HEK293 (cell line): Measurements from ENCODE around the gene MLKL.

Experiments used
- BCL11A ChIP-seq: fragments of 450-650 bp; formaldehyde crosslinking; IDR thresholded peaks from 2 replicates; pipeline ENCODE4 v1.5.1; 2016; ENCODE audit warnings: low read depth, missing biosample characterization, missing genetic modification characterization
- ELK4 ChIP-seq: IDR thresholded peaks from 2 replicates; pipeline ENCODE4 v1.6.1; 2011; ENCODE audit warnings: mild to moderate bottlenecking, low read depth, low read length, borderline replicate concordance
- GFI1B ChIP-seq: fragments of 450-650 bp; formaldehyde crosslinking; IDR thresholded peaks from 2 replicates; pipeline ENCODE4 v1.5.1; 2016; ENCODE audit warnings: missing biosample characterization, missing genetic modification characterization
- GLIS1 ChIP-seq: fragments of 450-650 bp; formaldehyde crosslinking; IDR thresholded peaks from 2 replicates; pipeline ENCODE4 v1.5.1; 2016; ENCODE audit warnings: missing biosample characterization, missing genetic modification characterization
- HOXA7 ChIP-seq: sonication (generic); formaldehyde crosslinking; IDR thresholded peaks from 2 replicates; pipeline ENCODE4 v1.8.1; 2022; ENCODE audit warnings: missing genetic modification reagents, borderline replicate concordance
- HOXC10 ChIP-seq: sonication (generic); formaldehyde crosslinking; IDR thresholded peaks from 2 replicates; pipeline ENCODE4 v1.8.1; 2023; ENCODE audit warnings: mild to moderate bottlenecking, missing genetic modification reagents
- KLF7 ChIP-seq: fragments of 450-650 bp; formaldehyde crosslinking; IDR thresholded peaks from 2 replicates; pipeline ENCODE4 v1.5.1; 2016; ENCODE audit warnings: missing biosample characterization, missing genetic modification characterization, borderline replicate concordance
- KLF9 ChIP-seq: fragments of 450-650 bp; formaldehyde crosslinking; IDR thresholded peaks from 2 replicates; pipeline ENCODE4 v1.5.1; 2016; ENCODE audit warnings: missing biosample characterization, missing genetic modification characterization, low read depth
- MEIS1 ChIP-seq: sonication (generic); formaldehyde crosslinking; IDR thresholded peaks from 2 replicates; pipeline ENCODE4 v1.8.1; 2022; ENCODE audit warnings: missing genetic modification reagents, mild to moderate bottlenecking, borderline replicate concordance
- MZF1 ChIP-seq: fragments of 450-650 bp; formaldehyde crosslinking; IDR thresholded peaks from 2 replicates; pipeline ENCODE4 v1.5.1; 2017; ENCODE audit warnings: missing biosample characterization, missing genetic modification characterization, borderline replicate concordance
- PRDM1 ChIP-seq: fragments of 450-650 bp; formaldehyde crosslinking; IDR thresholded peaks from 2 replicates; pipeline ENCODE4; 2016; ENCODE audit warnings: missing biosample characterization, missing genetic modification characterization
- REPIN1 ChIP-seq: fragments of 450-650 bp; formaldehyde crosslinking; IDR thresholded peaks from 2 replicates; pipeline ENCODE4 v1.5.1; 2017; ENCODE audit warnings: missing biosample characterization, missing genetic modification characterization, low read depth
- SCRT2 ChIP-seq: fragments of 450-650 bp; formaldehyde crosslinking; IDR thresholded peaks from 2 replicates; pipeline ENCODE4 v1.5.1; 2016; ENCODE audit warnings: missing biosample characterization, missing genetic modification characterization
- YY2 ChIP-seq: fragments of 450-650 bp; formaldehyde crosslinking; IDR thresholded peaks from 2 replicates; pipeline ENCODE4 v1.5.1; 2016; ENCODE audit warnings: missing biosample characterization, missing genetic modification characterization
- ZBTB49 ChIP-seq: fragments of 450-650 bp; formaldehyde crosslinking; IDR thresholded peaks from 2 replicates; pipeline ENCODE4 v1.5.1; 2016; ENCODE audit warnings: missing biosample characterization, missing genetic modification characterization, low read depth
- ZBTB8A ChIP-seq: fragments of 450-650 bp; formaldehyde crosslinking; IDR thresholded peaks from 2 replicates; pipeline ENCODE4 v1.5.1; 2016; ENCODE audit warnings: missing biosample characterization, missing genetic modification characterization
- ZEB2 ChIP-seq: fragments of 450-650 bp; formaldehyde crosslinking; IDR thresholded peaks from 2 replicates; pipeline ENCODE4 v1.5.1; 2016; ENCODE audit warnings: missing biosample characterization, missing genetic modification characterization
- ZFP3 ChIP-seq: fragments of 450-650 bp; formaldehyde crosslinking; IDR thresholded peaks from 2 replicates; pipeline ENCODE4 v1.5.1; 2016; ENCODE audit warnings: low read depth, missing biosample characterization, missing genetic modification characterization
- ZFP37 ChIP-seq: fragments of 450-650 bp; formaldehyde crosslinking; IDR thresholded peaks from 2 replicates; pipeline ENCODE4 v1.5.1; 2016; ENCODE audit warnings: missing biosample characterization, missing genetic modification characterization
- ZNF114 ChIP-seq: fragments of 450-650 bp; formaldehyde crosslinking; IDR thresholded peaks from 2 replicates; pipeline ENCODE4 v1.5.0; 2017; ENCODE audit warnings: missing biosample characterization, missing genetic modification characterization
- ZNF133 ChIP-seq: fragments of 450-650 bp; formaldehyde crosslinking; IDR thresholded peaks from 2 replicates; pipeline ENCODE4 v1.5.1; 2016; ENCODE audit warnings: missing biosample characterization, missing genetic modification characterization
- ZNF138 ChIP-seq: fragments of 450-650 bp; formaldehyde crosslinking; IDR thresholded peaks from 2 replicates; pipeline ENCODE4 v1.5.1; 2016; ENCODE audit warnings: missing biosample characterization, missing genetic modification characterization, borderline replicate concordance
- ZNF155 ChIP-seq: fragments of 450-650 bp; formaldehyde crosslinking; IDR thresholded peaks from 2 replicates; pipeline ENCODE4 v1.5.1; 2016; ENCODE audit warnings: missing biosample characterization, missing genetic modification characterization
- ZNF16 ChIP-seq: fragments of 450-650 bp; formaldehyde crosslinking; IDR thresholded peaks from 2 replicates; pipeline ENCODE4 v1.5.1; 2016; ENCODE audit warnings: low read depth, missing biosample characterization, missing genetic modification characterization
- ZNF184 ChIP-seq: fragments of 450-650 bp; IDR thresholded peaks from 2 replicates; pipeline ENCODE4 v1.5.1; 2018; ENCODE audit warnings: missing biosample characterization, mild to moderate bottlenecking, missing genetic modification characterization
- ZNF19 ChIP-seq: fragments of 450-650 bp; formaldehyde crosslinking; IDR thresholded peaks from 2 replicates; pipeline ENCODE4; 2016; ENCODE audit warnings: missing biosample characterization, missing genetic modification characterization, low read depth
- ZNF214 ChIP-seq: fragments of 450-650 bp; formaldehyde crosslinking; IDR thresholded peaks from 2 replicates; pipeline ENCODE4 v1.5.1; 2017; ENCODE audit warnings: missing biosample characterization, mild to moderate bottlenecking, missing genetic modification characterization, borderline replicate concordance
- ZNF221 ChIP-seq: fragments of 450-650 bp; formaldehyde crosslinking; IDR thresholded peaks from 2 replicates; pipeline ENCODE4 v1.5.1; 2017; ENCODE audit warnings: missing biosample characterization, missing genetic modification characterization, borderline replicate concordance
- ZNF223 ChIP-seq: fragments of 450-650 bp; formaldehyde crosslinking; IDR thresholded peaks from 2 replicates; pipeline ENCODE4 v1.5.1; 2016; ENCODE audit warnings: missing biosample characterization, missing genetic modification characterization
- ZNF302 ChIP-seq: fragments of 450-650 bp; formaldehyde crosslinking; IDR thresholded peaks from 2 replicates; pipeline ENCODE4 v1.5.1; 2016; ENCODE audit warnings: missing biosample characterization, missing genetic modification characterization, low read depth
- ZNF354C ChIP-seq: fragments of 450-650 bp; formaldehyde crosslinking; IDR thresholded peaks from 2 replicates; pipeline ENCODE4 v1.5.1; 2016; ENCODE audit warnings: missing biosample characterization, missing genetic modification characterization, low read depth, borderline replicate concordance
- ZNF416 ChIP-seq: fragments of 450-650 bp; formaldehyde crosslinking; IDR thresholded peaks from 2 replicates; pipeline ENCODE4 v1.5.1; 2016; ENCODE audit warnings: missing biosample characterization, missing genetic modification characterization
- ZNF610 ChIP-seq: fragments of 450-650 bp; formaldehyde crosslinking; IDR thresholded peaks from 2 replicates; pipeline ENCODE4 v1.5.1; 2016; ENCODE audit warnings: missing biosample characterization, missing genetic modification characterization, borderline replicate concordance
- ZNF654 ChIP-seq: fragments of 450-650 bp; formaldehyde crosslinking; IDR thresholded peaks from 2 replicates; pipeline ENCODE4 v1.5.1; 2016; ENCODE audit warnings: low read depth, missing biosample characterization, missing genetic modification characterization
- ZNF664 ChIP-seq: fragments of 450-650 bp; formaldehyde crosslinking; IDR thresholded peaks from 2 replicates; pipeline ENCODE4 v1.5.1; 2016; ENCODE audit warnings: missing biosample characterization, missing genetic modification characterization
- ZNF670 ChIP-seq: fragments of 450-650 bp; formaldehyde crosslinking; IDR thresholded peaks from 2 replicates; pipeline ENCODE4 v1.5.1; 2016; ENCODE audit warnings: missing biosample characterization, missing genetic modification characterization, low read depth
- ZNF707 ChIP-seq: fragments of 450-650 bp; formaldehyde crosslinking; IDR thresholded peaks from 2 replicates; pipeline ENCODE4 v1.5.1; 2016; ENCODE audit warnings: missing biosample characterization, missing genetic modification characterization
- ZNF768 ChIP-seq: fragments of 450-650 bp; formaldehyde crosslinking; IDR thresholded peaks from 2 replicates; pipeline ENCODE4 v1.5.1; 2018; ENCODE audit warnings: missing biosample characterization, mild to moderate bottlenecking, missing genetic modification characterization
- ZNF776 ChIP-seq: fragments of 450-650 bp; formaldehyde crosslinking; IDR thresholded peaks from 2 replicates; pipeline ENCODE4 v1.5.0; 2017; ENCODE audit warnings: missing biosample characterization, missing genetic modification characterization, borderline replicate concordance
- ZNF830 ChIP-seq: fragments of 450-650 bp; IDR thresholded peaks from 2 replicates; pipeline ENCODE4 v1.5.0; 2018; ENCODE audit warnings: missing biosample characterization, missing genetic modification characterization, low read depth, mild to moderate bottlenecking, moderate library complexity

The MLKL gene

GRCh38 chr16:74743668-74744299, 43.1 kb upstream of the MLKL start (continued):
- TF ChIP-seq ZNF302 (tag by site-specific recombination) (no peak), ZNF133 (tag by site-specific recombination) (no peak), ZNF155 (tag by site-specific recombination) (no peak), ZNF654 (tag by site-specific recombination) (no peak), ZNF610 (tag by site-specific recombination) (0 out of 2 replicates have a peak, but pooled peaks have one; percentile 38), ELK4 (no peak), ZNF830 (no peak), HOXC10 (CRISPR knock-in tag) (no peak), GFI1B (tag by site-specific recombination) (no peak), ZNF768 (tag by site-specific recombination) (no peak), PRDM1 (tag by site-specific recombination) (peak; percentile 60; the same call in 1 of the 2 replicates), MEIS1 (CRISPR knock-in tag) (no peak), ZFP3 (tag by site-specific recombination) (no peak), ZFP37 (tag by site-specific recombination) (peak; percentile 68), KLF9 (peak; percentile 97), ZNF214 (tag by site-specific recombination) (no peak), GLIS1 (tag by site-specific recombination) (peak; percentile 69), ZNF223 (no peak), ZNF707 (tag by site-specific recombination) (no peak), ZNF221 (tag by site-specific recombination) (no peak), ZNF776 (no peak), ZBTB8A (tag by site-specific recombination) (peak; percentile 37; the same call in 1 of the 2 replicates), ZNF184 (tag by site-specific recombination) (peak; percentile 18; the same call in 1 of the 2 replicates), BCL11A (tag by site-specific recombination) (no peak), ZNF670 (tag by site-specific recombination) (no peak), ZNF114 (tag by site-specific recombination) (no peak), ZNF416 (tag by site-specific recombination) (no peak), HOXA7 (CRISPR knock-in tag) (no peak), ZNF19 (tag by site-specific recombination) (peak; percentile 68; the same call in 1 of the 2 replicates), KLF7 (peak; percentile 62; the same call in 1 of the 2 replicates), REPIN1 (tag by site-specific recombination) (peak; percentile 84; the same call in 1 of the 2 replicates), YY2 (no peak; the same call in 1 of the 2 replicates), ZNF16 (tag by site-specific recombination) (no peak), ZNF354C (tag by site-specific recombination) (no peak), ZBTB49 (no peak), ZNF664 (tag by site-specific recombination) (peak; percentile 43; the same call in 1 of the 2 replicates), MZF1 (peak; percentile 34; the same call in 1 of the 2 replicates), ZNF138 (tag by site-specific recombination) (no peak), ZEB2 (peak; percentile 64; the same call in 1 of the 2 replicates), SCRT2 (peak; percentile 85)
